GM19455 (cell line): Measurements from ENCODE around the gene UTS2.

ENCODE experiments used
- ATAC-seq: cut with Tn5 transposase; IDR thresholded peaks from one replicate; pipeline ENCODE4 v1.9.1; 2021; ENCODE audit not compliant: unreplicated experiment

Gene UTS2

GRCh38 chr1:7813677-7814373 lies 39.0 kb downstream of the UTS2 start:
- no peak for ATAC-seq

GRCh38 chr1:7811476-7811875 lies 41.4 kb downstream of the UTS2 start:
- ATAC-seq: no peak

GRCh38 chr1:7810395-7810794 lies 42.5 kb downstream of the UTS2 start:
- no peak for ATAC-seq

- ATAC-seq: no peak
Measured at GRCh38 chr1:7809742-7810141, 43.1 kb downstream of the UTS2 start.

GRCh38 chr1:7808253-7808844 lies 44.5 kb downstream of the UTS2 start:
- no peak for ATAC-seq

GRCh38 chr1:7805460-7805859 lies 47.4 kb downstream of the UTS2 start:
- no peak for ATAC-seq
